ENCODE data around the gene FXYD5. TPM values are rescaled to one million over a fixed set of nuclear protein-coding genes. Genes with fewer than 3 reads are reported as not detected.

Gene FXYD5
- total and polyA plus RNA-seq, 9 of the 15 experiments (the other 6 are each of a cell fraction or from before 2014, with no cell fraction given) = 104 to 537 (median 174) TPM

DNA sequence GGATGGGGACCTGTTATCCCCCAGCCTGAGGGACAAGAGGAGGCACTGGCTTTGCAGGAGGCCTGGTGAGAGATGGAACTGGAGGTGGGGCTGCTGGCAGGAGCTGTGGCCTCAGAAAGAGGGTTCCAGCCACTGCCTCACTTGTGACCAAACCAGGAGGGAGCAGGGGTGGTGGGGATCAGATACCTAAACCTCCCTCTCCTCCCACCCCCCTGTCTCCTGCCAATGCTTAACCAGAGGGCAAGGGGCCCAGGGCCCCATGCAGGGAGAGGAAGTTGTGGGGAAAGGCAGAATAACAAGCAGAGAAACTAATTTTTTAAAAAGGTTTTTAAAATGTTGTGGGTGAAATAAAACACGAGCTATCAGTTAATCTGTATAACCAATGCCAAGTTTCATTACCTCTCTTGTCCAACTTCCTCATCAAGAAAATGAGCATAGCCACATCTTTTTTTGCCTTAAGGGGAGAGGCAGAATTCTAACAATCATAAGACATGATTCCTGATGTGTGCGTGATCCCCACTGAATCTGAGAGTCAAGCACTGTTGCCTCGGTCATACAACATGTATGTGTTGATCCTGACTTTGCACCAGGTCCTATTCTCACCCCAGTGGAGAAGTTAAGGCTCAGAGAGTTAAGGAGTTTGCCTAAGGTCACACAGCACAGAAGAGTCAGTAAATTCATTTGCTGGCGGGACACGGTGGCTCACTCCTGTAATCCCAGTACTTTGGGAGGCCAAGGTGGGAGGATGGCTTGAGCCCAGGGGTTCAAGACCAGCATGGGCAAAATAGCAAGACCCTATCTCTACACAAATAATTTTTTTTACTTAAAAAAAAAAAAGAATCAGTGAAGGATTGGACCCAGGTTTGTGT, 12.9 kb downstream of the FXYD5 start (continued):
- TF ChIP-seq, protein P1, sequence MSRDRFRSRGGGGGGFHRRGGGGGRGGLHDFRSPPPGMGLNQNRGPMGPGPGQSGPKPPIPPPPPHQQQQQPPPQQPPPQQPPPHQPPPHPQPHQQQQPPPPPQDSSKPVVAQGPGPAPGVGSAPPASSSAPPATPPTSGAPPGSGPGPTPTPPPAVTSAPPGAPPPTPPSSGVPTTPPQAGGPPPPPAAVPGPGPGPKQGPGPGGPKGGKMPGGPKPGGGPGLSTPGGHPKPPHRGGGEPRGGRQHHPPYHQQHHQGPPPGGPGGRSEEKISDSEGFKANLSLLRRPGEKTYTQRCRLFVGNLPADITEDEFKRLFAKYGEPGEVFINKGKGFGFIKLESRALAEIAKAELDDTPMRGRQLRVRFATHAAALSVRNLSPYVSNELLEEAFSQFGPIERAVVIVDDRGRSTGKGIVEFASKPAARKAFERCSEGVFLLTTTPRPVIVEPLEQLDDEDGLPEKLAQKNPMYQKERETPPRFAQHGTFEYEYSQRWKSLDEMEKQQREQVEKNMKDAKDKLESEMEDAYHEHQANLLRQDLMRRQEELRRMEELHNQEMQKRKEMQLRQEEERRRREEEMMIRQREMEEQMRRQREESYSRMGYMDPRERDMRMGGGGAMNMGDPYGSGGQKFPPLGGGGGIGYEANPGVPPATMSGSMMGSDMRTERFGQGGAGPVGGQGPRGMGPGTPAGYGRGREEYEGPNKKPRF (IDR thresholded peaks at IDR 0.05; ENCODE audit: low read depth, low read length) = no peak
- TF ChIP-seq, protein P2, sequence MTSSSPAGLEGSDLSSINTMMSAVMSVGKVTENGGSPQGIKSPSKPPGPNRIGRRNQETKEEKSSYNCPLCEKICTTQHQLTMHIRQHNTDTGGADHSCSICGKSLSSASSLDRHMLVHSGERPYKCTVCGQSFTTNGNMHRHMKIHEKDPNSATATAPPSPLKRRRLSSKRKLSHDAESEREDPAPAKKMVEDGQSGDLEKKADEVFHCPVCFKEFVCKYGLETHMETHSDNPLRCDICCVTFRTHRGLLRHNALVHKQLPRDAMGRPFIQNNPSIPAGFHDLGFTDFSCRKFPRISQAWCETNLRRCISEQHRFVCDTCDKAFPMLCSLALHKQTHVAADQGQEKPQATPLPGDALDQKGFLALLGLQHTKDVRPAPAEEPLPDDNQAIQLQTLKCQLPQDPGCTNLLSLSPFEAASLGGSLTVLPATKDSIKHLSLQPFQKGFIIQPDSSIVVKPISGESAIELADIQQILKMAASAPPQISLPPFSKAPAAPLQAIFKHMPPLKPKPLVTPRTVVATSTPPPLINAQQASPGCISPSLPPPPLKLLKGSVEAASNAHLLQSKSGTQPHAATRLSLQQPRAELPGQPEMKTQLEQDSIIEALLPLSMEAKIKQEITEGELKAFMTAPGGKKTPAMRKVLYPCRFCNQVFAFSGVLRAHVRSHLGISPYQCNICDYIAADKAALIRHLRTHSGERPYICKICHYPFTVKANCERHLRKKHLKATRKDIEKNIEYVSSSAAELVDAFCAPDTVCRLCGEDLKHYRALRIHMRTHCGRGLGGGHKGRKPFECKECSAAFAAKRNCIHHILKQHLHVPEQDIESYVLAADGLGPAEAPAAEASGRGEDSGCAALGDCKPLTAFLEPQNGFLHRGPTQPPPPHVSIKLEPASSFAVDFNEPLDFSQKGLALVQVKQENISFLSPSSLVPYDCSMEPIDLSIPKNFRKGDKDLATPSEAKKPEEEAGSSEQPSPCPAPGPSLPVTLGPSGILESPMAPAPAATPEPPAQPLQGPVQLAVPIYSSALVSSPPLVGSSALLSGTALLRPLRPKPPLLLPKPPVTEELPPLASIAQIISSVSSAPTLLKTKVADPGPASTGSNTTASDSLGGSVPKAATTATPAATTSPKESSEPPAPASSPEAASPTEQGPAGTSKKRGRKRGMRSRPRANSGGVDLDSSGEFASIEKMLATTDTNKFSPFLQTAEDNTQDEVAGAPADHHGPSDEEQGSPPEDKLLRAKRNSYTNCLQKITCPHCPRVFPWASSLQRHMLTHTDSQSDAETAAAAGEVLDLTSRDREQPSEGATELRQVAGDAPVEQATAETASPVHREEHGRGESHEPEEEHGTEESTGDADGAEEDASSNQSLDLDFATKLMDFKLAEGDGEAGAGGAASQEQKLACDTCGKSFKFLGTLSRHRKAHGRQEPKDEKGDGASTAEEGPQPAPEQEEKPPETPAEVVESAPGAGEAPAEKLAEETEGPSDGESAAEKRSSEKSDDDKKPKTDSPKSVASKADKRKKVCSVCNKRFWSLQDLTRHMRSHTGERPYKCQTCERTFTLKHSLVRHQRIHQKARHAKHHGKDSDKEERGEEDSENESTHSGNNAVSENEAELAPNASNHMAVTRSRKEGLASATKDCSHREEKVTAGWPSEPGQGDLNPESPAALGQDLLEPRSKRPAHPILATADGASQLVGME (CRISPR knock-in tag; IDR thresholded peaks at IDR 0.05) = no peak
- TF ChIP-seq, protein P3, sequence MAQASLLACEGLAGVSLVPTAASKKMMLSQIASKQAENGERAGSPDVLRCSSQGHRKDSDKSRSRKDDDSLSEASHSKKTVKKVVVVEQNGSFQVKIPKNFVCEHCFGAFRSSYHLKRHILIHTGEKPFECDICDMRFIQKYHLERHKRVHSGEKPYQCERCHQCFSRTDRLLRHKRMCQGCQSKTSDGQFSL (CRISPR knock-in tag; IDR thresholded peaks at IDR 0.05) = no peak
- TF ChIP-seq, protein P3 (tag; IDR thresholded peaks at IDR 0.05) = no peak
- TF ChIP-seq ZFP36 (IDR thresholded peaks at IDR 0.05; ENCODE audit: low read depth, low read length, partially characterized antibody) (peak; percentile 65), BRD4 (IDR thresholded peaks at IDR 0.05) (no peak), ZNF408 (CRISPR knock-in tag; IDR thresholded peaks at IDR 0.05; ENCODE audit: low read depth) (no peak), CC2D1A (IDR thresholded peaks at IDR 0.05) (no peak), SMAD1 (IDR thresholded peaks at IDR 0.05; ENCODE audit: low read depth, low read length, partially characterized antibody) (no peak), RB1 (IDR thresholded peaks at IDR 0.05; ENCODE audit: low read depth) (no peak), ELF4 (CRISPR knock-in tag; IDR thresholded peaks at IDR 0.05) (no peak), CCAR2 (IDR thresholded peaks at IDR 0.05; ENCODE audit: low read depth, low read length) (no peak)
- TF ChIP-seq, protein P4, sequence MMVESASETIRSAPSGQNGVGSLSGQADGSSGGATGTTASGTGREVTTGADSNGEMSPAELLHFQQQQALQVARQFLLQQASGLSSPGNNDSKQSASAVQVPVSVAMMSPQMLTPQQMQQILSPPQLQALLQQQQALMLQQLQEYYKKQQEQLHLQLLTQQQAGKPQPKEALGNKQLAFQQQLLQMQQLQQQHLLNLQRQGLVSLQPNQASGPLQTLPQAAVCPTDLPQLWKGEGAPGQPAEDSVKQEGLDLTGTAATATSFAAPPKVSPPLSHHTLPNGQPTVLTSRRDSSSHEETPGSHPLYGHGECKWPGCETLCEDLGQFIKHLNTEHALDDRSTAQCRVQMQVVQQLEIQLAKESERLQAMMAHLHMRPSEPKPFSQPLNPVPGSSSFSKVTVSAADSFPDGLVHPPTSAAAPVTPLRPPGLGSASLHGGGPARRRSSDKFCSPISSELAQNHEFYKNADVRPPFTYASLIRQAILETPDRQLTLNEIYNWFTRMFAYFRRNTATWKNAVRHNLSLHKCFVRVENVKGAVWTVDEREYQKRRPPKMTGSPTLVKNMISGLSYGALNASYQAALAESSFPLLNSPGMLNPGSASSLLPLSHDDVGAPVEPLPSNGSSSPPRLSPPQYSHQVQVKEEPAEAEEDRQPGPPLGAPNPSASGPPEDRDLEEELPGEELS (CRISPR knock-in tag; IDR thresholded peaks at IDR 0.05; ENCODE audit: borderline replicate concordance) = no peak
